GM18499 (cell line): Measurements from ENCODE around the gene OR4C15.
A peak's percentile ranks its signal among the peaks of the same experiment; 100 is the strongest.

Experiments used
- ATAC-seq: cut with Tn5 transposase; IDR thresholded peaks from one replicate; pipeline ENCODE4 v1.9.1; 2021; ENCODE audit warnings: moderate number of reproducible peaks; ENCODE audit not compliant: insufficient read depth, unreplicated experiment

OR4C15 gene

GRCh38 chr11:55554169-55554568 is at the start of gene OR4C15:
TSS of gene OR4C15 (plus strand) at chr11:55554469. CDS start at chr11:55554469, 0 bp downstream.
- no peak for ATAC-seq

- no peak for ATAC-seq
Measured at GRCh38 chr11:55571828-55572227, 17.6 kb downstream of the OR4C15 start, which contains the start of gene OR4C16. TSS of gene OR4C16 (plus strand) at chr11:55572128. CDS start at chr11:55572128, 0 bp downstream.

- peak; percentile 85 for ATAC-seq
Measured at GRCh38 chr11:55572548-55572947, 18.3 kb downstream of the OR4C15 start.
